HepG2 (cell line): ENCODE results near the gene FPGS. TPM values are rescaled to one million over a fixed set of nuclear protein-coding genes. Genes with fewer than 3 reads are reported as not detected.

ENCODE experiments used
- ATAC-seq: fragments of 200-7000 bp; cut with Tn5 transposase; 3 replicates; pipeline ENCODE4 v1.9.1; 2020; ENCODE audit warnings: mild to moderate bottlenecking, moderate library complexity
- BruUV-seq: library from RNA; stranded (reverse); fragments of 400-500 nt; replicated peaks from 2 replicates; lab custom pipeline; 2021; lab: Mats Ljungman, UMichigan
- CTCF ChIA-PET: fragments of 300-600 bp; formaldehyde crosslinking; extraction: SDS; loops from one replicate; lab custom pipeline; 2021; ENCODE audit warnings: low total read pairs, inconsistent platforms, low intra/inter-chr PET ratio; lab: Yijun Ruan, JAX
- POLR2A ChIA-PET: fragments of 350-600 bp; sonication (Branson Sonifier 250); formaldehyde crosslinking; loops from one replicate; lab custom pipeline; 2020; ENCODE audit warnings: antibody characterized with exemption, inconsistent platforms; lab: Yijun Ruan, JAX
- DNase-seq: peaks from one replicate; pipeline ENCODE4 v3.0.0-alpha.2; 2015; ENCODE audit warnings: low spot score
- FAIRE-seq: peaks from 3 replicates; lab custom pipeline; 2011; peaks lifted over from hg19 to GRCh38; lab: Jason Lieb, UNC
- H2AFZ ChIP-seq: one replicate; pipeline ENCODE4 v1.6.1; 2011; ENCODE audit warnings: low read length, inconsistent platforms
- H3K27ac ChIP-seq: fragments of 300-600 bp; 3 replicates; pipeline ENCODE4 v1.8.0; 2011; ENCODE audit warnings: mixed run types, mild to moderate bottlenecking, mixed read lengths, low read length, inconsistent platforms; ENCODE audit not compliant: insufficient read depth; ENCODE audit errors: extremely low read length
- H3K27me3 ChIP-seq, 2 experiments: fragments of 200-600 bp in 1 of 2; 2 replicates in 1 of 2; 3 replicates in 1 of 2; pipeline versions ENCODE4 v1.6.0 to v1.8.0; 2011; ENCODE audit warnings: low read length in 2 of 2, mild to moderate bottlenecking in 2 of 2, moderate library complexity in 2 of 2, inconsistent platforms in 1 of 2; ENCODE audit not compliant: insufficient read depth in 2 of 2, control insufficient read depth in 1 of 2
- H3K36me3 ChIP-seq, 2 experiments: fragments of 200-600 bp in 1 of 2; replicated peaks in 1 of 2; 2 replicates in 1 of 2; 3 replicates in 1 of 2; pipeline versions ENCODE4 v1.5.1 to v1.8.0; 2011; ENCODE audit warnings: low read length in 2 of 2, inconsistent platforms in 1 of 2; ENCODE audit not compliant: insufficient read depth in 2 of 2, control insufficient read depth in 1 of 2
- H3K4me1 ChIP-seq: 2 replicates; pipeline ENCODE4 v1.5.1; 2012; ENCODE audit warnings: low read length, inconsistent platforms; ENCODE audit not compliant: insufficient read depth
- H3K4me2 ChIP-seq: 2 replicates; pipeline ENCODE4 v1.6.0; 2011; ENCODE audit warnings: low read depth, low read length, inconsistent platforms
- H3K4me3 ChIP-seq, 3 experiments: fragments of 200-600 bp in 1 of 3; sonication (generic), shearing (Covaris generic) in 1 of 3; replicated peaks in 1 of 3; 2 replicates each; pipeline ENCODE4 v1.5.1; 2011 to 2016; ENCODE audit warnings: low read length in 3 of 3, inconsistent platforms in 2 of 3, low read depth in 2 of 3, mild to moderate bottlenecking in 2 of 3, control low read depth in 1 of 3, mixed read lengths in 1 of 3; ENCODE audit not compliant: insufficient read depth in 1 of 3
- H3K79me2 ChIP-seq: one replicate; pipeline ENCODE4 v1.6.1; 2011; ENCODE audit warnings: low read length, inconsistent platforms; ENCODE audit not compliant: insufficient read depth
- H3K9ac ChIP-seq: 2 replicates; pipeline ENCODE4 v1.6.0; 2011; ENCODE audit warnings: mild to moderate bottlenecking, low read depth, low read length, inconsistent platforms; ENCODE audit not compliant: insufficient read depth
- H3K9me3 ChIP-seq: 2 replicates; pipeline ENCODE4 v1.5.1; 2012; ENCODE audit warnings: mild to moderate bottlenecking, low read length
- H4K20me1 ChIP-seq: 2 replicates; pipeline ENCODE4 v1.6.0; 2011; ENCODE audit warnings: inconsistent platforms, mild to moderate bottlenecking, low read length, moderate library complexity; ENCODE audit not compliant: insufficient read depth
- ETV6 ChIP-seq: sonication (generic); formaldehyde crosslinking; conservative IDR thresholded peaks from 2 replicates; pipeline ENCODE4 v1.4.0; 2020; ENCODE audit warnings: missing genetic modification reagents
- FOXP4 ChIP-seq: sonication (generic); formaldehyde crosslinking; IDR thresholded peaks from 2 replicates; pipeline ENCODE4 v1.4.0; 2020; ENCODE audit warnings: missing genetic modification reagents
- GFI1 ChIP-seq: sonication (generic); formaldehyde crosslinking; IDR thresholded peaks from 2 replicates; pipeline ENCODE4 v1.5.0; 2020; ENCODE audit warnings: missing genetic modification reagents, mild to moderate bottlenecking, borderline replicate concordance
- GPBP1L1 ChIP-seq: sonication (generic); formaldehyde crosslinking; IDR thresholded peaks from 2 replicates; pipeline ENCODE4 v1.5.0; 2020; ENCODE audit warnings: mild to moderate bottlenecking, missing genetic modification reagents
- HNF4A ChIP-seq: sonication (generic); formaldehyde crosslinking; IDR thresholded peaks from 2 replicates; pipeline ENCODE4 v1.4.0; 2020; ENCODE audit warnings: missing genetic modification reagents
- KAT2B ChIP-seq: fragments of 150-350 bp; IDR thresholded peaks from 2 replicates; pipeline ENCODE4 v1.6.1; 2014; ENCODE audit warnings: low read depth, low read length, borderline replicate concordance
- MLLT10 ChIP-seq: sonication (generic); formaldehyde crosslinking; IDR thresholded peaks from 2 replicates; pipeline ENCODE4 v1.4.0; 2020; ENCODE audit warnings: missing genetic modification reagents
- MTF1 ChIP-seq: sonication (generic); formaldehyde crosslinking; IDR thresholded peaks from 2 replicates; pipeline ENCODE4 v1.5.0; 2020; ENCODE audit warnings: missing genetic modification reagents
- MTF2 ChIP-seq: sonication (generic); formaldehyde crosslinking; IDR thresholded peaks from 2 replicates; pipeline ENCODE4 v1.5.0; 2020; ENCODE audit warnings: missing genetic modification reagents, borderline replicate concordance
- MXD1 ChIP-seq: sonication (generic); formaldehyde crosslinking; IDR thresholded peaks from 2 replicates; pipeline ENCODE4 v1.4.0; 2020; ENCODE audit warnings: mild to moderate bottlenecking, missing genetic modification reagents
- NR2F6 ChIP-seq, 2 experiments: IDR thresholded peaks; 2 replicates each; pipeline ENCODE4 v1.6.1; 2016; ENCODE audit warnings: antibody characterized with exemption in 1 of 2, mild to moderate bottlenecking in 1 of 2
- RBAK ChIP-seq: sonication (generic); formaldehyde crosslinking; IDR thresholded peaks from 2 replicates; pipeline ENCODE4 v1.5.1; 2020; ENCODE audit warnings: mild to moderate bottlenecking, missing genetic modification reagents
- SRF ChIP-seq: IDR thresholded peaks from 2 replicates; pipeline ENCODE4 v1.6.1; 2011; ENCODE audit warnings: mild to moderate bottlenecking, low read depth, low read length, moderate library complexity
- ZNF354B ChIP-seq: sonication (generic); formaldehyde crosslinking; IDR thresholded peaks from 2 replicates; pipeline ENCODE4 v1.8.0; 2022; ENCODE audit warnings: mild to moderate bottlenecking, missing genetic modification reagents
- ZNF619 ChIP-seq: sonication (generic); formaldehyde crosslinking; IDR thresholded peaks from 2 replicates; pipeline ENCODE4 v1.4.0; 2020; ENCODE audit warnings: mild to moderate bottlenecking, missing genetic modification reagents
- WGBS: methylation state at CpG from one replicate; pipeline ENCODE4 v1.1.6; 2017; ENCODE audit warnings: low lambda C conversion rate; 5-methylcytosine and 5-hydroxymethylcytosine counted together
- in situ Hi-C: cut with HindIII; loops from 2 replicates; pipeline ENCODE4 v1.10.0; 2017; ENCODE audit warnings: low pct_unique_long_range_greater_than_20kb; ENCODE audit not compliant: extremely low pct_ligation_motif_present
- intact Hi-C: fragments of 100-400 bp; cut with micrococcal nuclease; formaldehyde crosslinking; loops from one replicate; pipeline ENCODE4 v1.10.0; 2022; ENCODE audit not compliant: unreplicated experiment
- polyA plus RNA-seq, 8 experiments: library from polyadenylated mRNA; depleted of rRNA in 3 of 8; stranded (reverse) in 7 of 8; unstranded in 1 of 8; fragments of >200 nt; fragmentation: Illumina TruSeq in 4 of 8; extraction: Trizol in 4 of 8; gene quantifications; 2 replicates each; pipeline versions ENCODE4 v1.2.1 to v1.2.3, GENCODE V29; 2011 to 2016; ENCODE audit warnings: low read depth in 4 of 8, missing spikeins in 1 of 8, mixed read lengths in 1 of 8; ENCODE audit not compliant: insufficient read depth in 1 of 8
- total RNA-seq, 5 experiments: library from RNA; depleted of rRNA; stranded (reverse); fragments of >200 nt; fragmentation: Illumina TruSeq; extraction: Trizol; gene quantifications; 2 replicates each; pipeline ENCODE4 v1.2.3, GENCODE V29; 2016; ENCODE audit warnings: low read depth in 1 of 5

The FPGS gene
- total and polyA plus RNA-seq, 2 of the 13 experiments (the other 11 are each of a cell fraction or from before 2014, with no cell fraction given): 35.6 to 36.8 TPM

- Histone ChIP-seq H3K4me2 (peak overlapping the region; percentile 90), H3K4me1 (peaks cover 9% of the 10 kb centered on the region), H3K9me3 (no peaks in the 10 kb centered on the region), H4K20me1 (no peaks in the 10 kb centered on the region), H3K27me3 (peaks cover 2 to 40% of the 10 kb centered on the region in 2 experiments; a peak in 3 of 5 replicates), H3K9ac (no peak overlapping the region), H3K27ac (no peak overlapping the region), H3K36me3 (no peaks in the 10 kb centered on the region), H3K79me2 (no peaks in the 10 kb centered on the region), H2AFZ (no peak overlapping the region), H3K4me3 (peak overlapping the region in 1 of 3 experiments; percentile 70; a peak in 2 of 6 replicates)
- in situ Hi-C loops: no loop called here
- no peak for DNase-seq
- intact Hi-C loops: no loop called here
- no TSS peak for BruUV-seq
- no CpG with 5 or more reads among the region's 3 CpGs for WGBS
- TF ChIP-seq ETV6 (CRISPR knock-in tag) (no peak), HNF4A (CRISPR knock-in tag) (no peak)
- no peak for ATAC-seq
- POLR2A ChIA-PET: interaction anchor here (0.9 to 1.3 kb wide), 9 partner anchors 15 to 320 kb away, joined by 3 to 9 read pairs (median 5); partner anchors contain the start of genes CDK9, PTRH1, TOR2A and TTC16
- no peak for FAIRE-seq
- CTCF ChIA-PET: no interaction called here
Measured at GRCh38 chr9:127770583-127770904, 32.1 kb upstream of the FPGS start.

GRCh38 chr9:127770905-127771569 lies 31.6 kb upstream of the FPGS start:
- in situ Hi-C loops: no loop called here
- Histone ChIP-seq H3K4me1 (peaks cover 9% of the 10 kb centered on the region), H3K27me3 (peaks cover 2 to 40% of the 10 kb centered on the region in 2 experiments; a peak in 3 of 5 replicates), H3K79me2 (no peaks in the 10 kb centered on the region), H3K4me3 (peak overlapping the region; percentile 40 to 70 (median 45)), H2AFZ (no peak overlapping the region), H3K4me2 (peak overlapping the region; percentile 90), H3K9ac (no peak overlapping the region), H3K27ac (no peak overlapping the region), H3K36me3 (no peaks in the 10 kb centered on the region), H4K20me1 (no peaks in the 10 kb centered on the region), H3K9me3 (no peaks in the 10 kb centered on the region)
- POLR2A ChIA-PET: interaction anchor here (0.9 to 1.3 kb wide), 9 partner anchors 15 to 321 kb away, joined by 3 to 9 read pairs (median 5); partner anchors contain the start of genes CDK9, PTRH1, TOR2A and TTC16
- intact Hi-C loops: no loop called here
- peak; percentile 67 for FAIRE-seq
- 1% methylated on average over 13 of the region's 43 CpGs for WGBS
- no TSS peak for BruUV-seq
- CTCF ChIA-PET: no interaction called here
- peak; percentile 95 for ATAC-seq
- DNase-seq: peak; percentile 89
- TF ChIP-seq FOXP4 (CRISPR knock-in tag) (no peak), MTF1 (CRISPR knock-in tag) (no peak), GPBP1L1 (CRISPR knock-in tag) (no peak), SRF (no peak), NR2F6 (IDR thresholded peaks at IDR 0.05) (no peak), NR2F6 (CRISPR knock-in tag; IDR thresholded peaks at IDR 0.05) (0 out of 2 replicates have a peak, but pooled peaks have one; percentile 25), KAT2B (no peak), MLLT10 (no peak), ZNF354B (CRISPR knock-in tag) (no peak), MTF2 (peak; percentile 79; the same call in 1 of the 2 replicates), GFI1 (CRISPR knock-in tag) (no peak), ZNF619 (CRISPR knock-in tag) (no peak), MXD1 (CRISPR knock-in tag) (no peak), RBAK (CRISPR knock-in tag) (no peak)
